ENCODE measurements around the gene CAVIN4. TPM values are rescaled to one million over a fixed set of nuclear protein-coding genes. Genes with fewer than 3 reads are reported as not detected.

The CAVIN4 gene
- total RNA-seq, 1 donor from 2014 or later: 1.3 TPM

DNA sequence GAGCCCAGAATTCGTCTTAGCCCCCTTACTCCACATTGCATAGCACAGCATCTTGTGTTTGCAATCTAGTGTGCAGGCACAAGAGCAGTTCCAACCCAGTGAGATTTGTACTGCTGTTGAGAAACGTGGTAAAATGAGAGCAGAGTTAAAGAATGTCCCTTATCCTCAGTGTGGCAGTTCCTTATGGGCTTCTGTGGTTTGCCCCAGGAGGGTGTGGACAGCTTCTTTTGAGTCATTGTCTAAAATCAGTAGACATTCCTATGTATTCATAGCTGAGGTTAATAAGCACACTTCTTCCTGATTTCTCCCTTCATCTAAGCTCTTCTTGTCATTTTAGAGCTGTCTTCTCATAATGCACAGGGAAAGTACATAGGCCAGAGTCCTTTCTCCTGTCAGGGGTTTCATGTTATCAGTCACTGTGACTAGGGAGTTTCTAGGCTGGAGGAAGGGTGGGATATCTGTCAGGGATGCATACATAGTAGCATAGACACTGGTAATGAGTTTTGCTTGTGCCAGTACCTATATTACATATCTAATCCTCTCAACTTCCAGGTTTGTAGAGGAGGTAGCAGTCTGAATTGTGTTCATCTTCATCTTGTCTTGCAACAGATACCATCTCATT is 2.0 kb upstream of the CAVIN4 start:
- no peak overlapping the region for H3K4me3 ChIP-seq
- intact Hi-C loops (cut with DNase I): no loop called here
- H3K36me3 ChIP-seq: no peaks in the 10 kb centered on the region
- TF ChIP-seq, protein P1, sequence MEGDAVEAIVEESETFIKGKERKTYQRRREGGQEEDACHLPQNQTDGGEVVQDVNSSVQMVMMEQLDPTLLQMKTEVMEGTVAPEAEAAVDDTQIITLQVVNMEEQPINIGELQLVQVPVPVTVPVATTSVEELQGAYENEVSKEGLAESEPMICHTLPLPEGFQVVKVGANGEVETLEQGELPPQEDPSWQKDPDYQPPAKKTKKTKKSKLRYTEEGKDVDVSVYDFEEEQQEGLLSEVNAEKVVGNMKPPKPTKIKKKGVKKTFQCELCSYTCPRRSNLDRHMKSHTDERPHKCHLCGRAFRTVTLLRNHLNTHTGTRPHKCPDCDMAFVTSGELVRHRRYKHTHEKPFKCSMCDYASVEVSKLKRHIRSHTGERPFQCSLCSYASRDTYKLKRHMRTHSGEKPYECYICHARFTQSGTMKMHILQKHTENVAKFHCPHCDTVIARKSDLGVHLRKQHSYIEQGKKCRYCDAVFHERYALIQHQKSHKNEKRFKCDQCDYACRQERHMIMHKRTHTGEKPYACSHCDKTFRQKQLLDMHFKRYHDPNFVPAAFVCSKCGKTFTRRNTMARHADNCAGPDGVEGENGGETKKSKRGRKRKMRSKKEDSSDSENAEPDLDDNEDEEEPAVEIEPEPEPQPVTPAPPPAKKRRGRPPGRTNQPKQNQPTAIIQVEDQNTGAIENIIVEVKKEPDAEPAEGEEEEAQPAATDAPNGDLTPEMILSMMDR (IDR thresholded peaks at IDR 0.05): no peak
- peak; percentile 58 for ATAC-seq
- H3K4me1 ChIP-seq: no peaks in the 10 kb centered on the region
- DNase-seq: no peak
- no peak overlapping the region for H3K27ac ChIP-seq
- no peaks in the 10 kb centered on the region for H3K9me3 ChIP-seq
- H3K27me3 ChIP-seq: no peaks in the 10 kb centered on the region

GRCh38 chr9:100578610-100579009 is 731 bp downstream of the CAVIN4 start:
- ATAC-seq: no peak
- Histone ChIP-seq H3K4me3 (no peak overlapping the region), H3K36me3 (no peaks in the 10 kb centered on the region), H3K27me3 (no peaks in the 10 kb centered on the region), H3K9me3 (no peaks in the 10 kb centered on the region), H3K4me1 (no peaks in the 10 kb centered on the region), H3K27ac (no peak overlapping the region)
- intact Hi-C loops (cut with DNase I): no loop called here
- no peak for DNase-seq
- TF ChIP-seq, protein P1 (IDR thresholded peaks at IDR 0.05): no peak

DNA sequence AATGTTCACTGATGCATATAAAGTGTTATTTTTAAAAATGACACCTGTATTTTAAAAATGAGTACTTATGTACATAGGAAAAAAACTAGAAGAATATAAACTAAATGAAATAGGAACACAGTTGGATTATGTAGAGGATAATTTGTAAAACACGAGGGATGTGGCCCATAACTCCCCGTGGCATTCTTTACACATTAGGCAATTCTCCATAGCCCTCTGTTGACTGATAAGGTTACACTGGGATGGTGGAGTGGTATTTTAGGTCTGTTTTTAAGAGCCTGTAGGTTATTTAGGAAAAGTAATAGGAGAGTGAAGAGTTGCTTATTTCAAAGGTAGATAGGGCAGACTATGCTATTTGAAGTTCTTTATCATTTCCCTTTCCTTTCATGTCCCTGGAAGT is 1.8 kb downstream of the CAVIN4 start:
- DNase-seq (no peak), ATAC-seq (no peak)
- intact Hi-C loops (cut with DNase I): no loop called here
- Histone ChIP-seq H3K9me3 (no peaks in the 10 kb centered on the region), H3K27ac (no peak overlapping the region), H3K27me3 (no peaks in the 10 kb centered on the region), H3K36me3 (no peaks in the 10 kb centered on the region), H3K4me3 (no peak overlapping the region), H3K4me1 (no peaks in the 10 kb centered on the region)
- TF ChIP-seq, protein P1 (IDR thresholded peaks at IDR 0.05): no peak

- no peaks in the 10 kb centered on the region for H3K4me1 ChIP-seq
- no peak for DNase-seq
- TF ChIP-seq, protein P1 (IDR thresholded peaks at IDR 0.05): no peak
- H3K4me3 ChIP-seq: no peak overlapping the region
- H3K27ac ChIP-seq: no peak overlapping the region
- intact Hi-C loops (cut with DNase I): no loop called here
- H3K36me3 ChIP-seq: no peaks in the 10 kb centered on the region
- no peak for ATAC-seq
- H3K27me3 ChIP-seq: no peaks in the 10 kb centered on the region
- no peaks in the 10 kb centered on the region for H3K9me3 ChIP-seq
Observed at GRCh38 chr9:100580257-100580656, 2.4 kb downstream of the CAVIN4 start.

DNA sequence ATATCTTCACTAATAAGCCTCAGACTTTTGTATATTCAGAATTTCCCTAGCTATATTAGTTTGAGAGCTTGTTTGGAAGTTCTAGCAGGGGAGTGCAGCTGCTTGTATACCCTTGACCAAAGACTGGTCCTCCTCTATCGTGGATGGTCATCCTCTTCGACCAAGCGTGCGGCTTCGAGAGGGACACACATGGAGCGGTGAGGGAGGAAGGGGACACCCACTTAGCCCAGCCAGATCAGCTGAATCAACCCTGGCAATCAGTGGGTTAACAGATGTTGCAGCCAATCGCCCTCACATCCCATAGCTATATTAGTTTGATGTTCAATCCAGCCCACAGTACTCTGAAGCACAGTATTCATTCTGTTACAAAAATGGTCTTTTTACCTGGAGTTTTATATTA is 3.2 kb downstream of the CAVIN4 start:
- Histone ChIP-seq H3K9me3 (no peaks in the 10 kb centered on the region), H3K4me3 (no peak overlapping the region), H3K27me3 (no peaks in the 10 kb centered on the region), H3K27ac (no peak overlapping the region), H3K4me1 (no peaks in the 10 kb centered on the region), H3K36me3 (no peaks in the 10 kb centered on the region)
- TF ChIP-seq, protein P1 (IDR thresholded peaks at IDR 0.05): no peak
- ATAC-seq: no peak
- no peak for DNase-seq
- intact Hi-C loops (cut with DNase I): no loop called here

- TF ChIP-seq, protein P1 (IDR thresholded peaks at IDR 0.05): no peak
- ATAC-seq: no peak
- DNase-seq: no peak
- intact Hi-C loops (cut with DNase I): no loop called here
- Histone ChIP-seq H3K4me3 (no peak overlapping the region), H3K4me1 (no peaks in the 10 kb centered on the region), H3K27me3 (no peaks in the 10 kb centered on the region), H3K36me3 (no peaks in the 10 kb centered on the region), H3K9me3 (no peaks in the 10 kb centered on the region), H3K27ac (no peak overlapping the region)
Observed at GRCh38 chr9:100581661-100582060, 3.8 kb downstream of the CAVIN4 start.
